ENCODE results near the gene SP6. TPM values are rescaled to one million over a fixed set of nuclear protein-coding genes. Genes with fewer than 3 reads are reported as not detected.

The SP6 gene
- total RNA-seq, 4 donors from 2014 or later, result 0.30 to 1.3 (median 0.71) TPM

DNA sequence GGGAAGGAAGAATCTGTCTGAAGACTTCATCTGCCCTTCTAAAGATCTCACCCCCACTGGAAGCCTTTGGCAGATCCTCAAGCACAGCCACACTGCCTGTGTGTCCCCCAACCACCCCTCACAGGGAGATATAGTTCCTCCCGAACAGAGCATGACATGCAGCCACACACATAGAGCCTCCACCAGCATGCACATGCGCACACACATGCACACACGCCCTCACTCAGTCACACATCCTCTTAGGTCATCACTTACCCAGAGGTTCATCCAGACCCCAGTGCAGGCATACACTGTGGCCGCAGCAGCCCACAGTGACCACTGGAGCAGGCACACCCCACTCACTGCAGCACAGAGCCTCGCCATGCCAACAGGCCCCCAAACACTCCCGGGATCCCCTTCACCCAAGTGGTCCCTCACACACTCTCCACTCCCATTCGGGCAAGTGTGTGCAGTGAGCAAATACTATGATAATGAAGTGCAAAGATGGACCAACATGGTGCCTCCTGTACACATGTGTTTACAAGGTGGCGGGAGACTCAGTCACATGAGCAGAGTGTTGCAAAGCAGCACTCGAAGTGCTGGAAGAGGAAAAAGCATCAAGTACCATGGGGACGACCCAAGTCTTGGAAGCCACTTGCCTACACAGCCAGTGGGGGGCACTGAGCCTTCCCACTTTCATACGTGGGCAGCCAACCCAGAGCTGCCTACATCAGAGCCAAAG is 17.0 kb upstream of the SP6 start:
- no peaks in the 10 kb centered on the region for H3K9me3 ChIP-seq
- no peak for DNase-seq (ENCODE audit: low spot score in 2 of 2)
- 86 to 87% methylated on average over 11 of the region's 11 CpGs for WGBS, 2 donors
- no peak overlapping the region for H3K4me3 ChIP-seq
- peaks cover 0 to 10% (median 3%) of the 10 kb centered on the region in 4 donors for H3K4me1 ChIP-seq
- no peaks in the 10 kb centered on the region for H3K36me3 ChIP-seq
- TF ChIP-seq, protein P1, sequence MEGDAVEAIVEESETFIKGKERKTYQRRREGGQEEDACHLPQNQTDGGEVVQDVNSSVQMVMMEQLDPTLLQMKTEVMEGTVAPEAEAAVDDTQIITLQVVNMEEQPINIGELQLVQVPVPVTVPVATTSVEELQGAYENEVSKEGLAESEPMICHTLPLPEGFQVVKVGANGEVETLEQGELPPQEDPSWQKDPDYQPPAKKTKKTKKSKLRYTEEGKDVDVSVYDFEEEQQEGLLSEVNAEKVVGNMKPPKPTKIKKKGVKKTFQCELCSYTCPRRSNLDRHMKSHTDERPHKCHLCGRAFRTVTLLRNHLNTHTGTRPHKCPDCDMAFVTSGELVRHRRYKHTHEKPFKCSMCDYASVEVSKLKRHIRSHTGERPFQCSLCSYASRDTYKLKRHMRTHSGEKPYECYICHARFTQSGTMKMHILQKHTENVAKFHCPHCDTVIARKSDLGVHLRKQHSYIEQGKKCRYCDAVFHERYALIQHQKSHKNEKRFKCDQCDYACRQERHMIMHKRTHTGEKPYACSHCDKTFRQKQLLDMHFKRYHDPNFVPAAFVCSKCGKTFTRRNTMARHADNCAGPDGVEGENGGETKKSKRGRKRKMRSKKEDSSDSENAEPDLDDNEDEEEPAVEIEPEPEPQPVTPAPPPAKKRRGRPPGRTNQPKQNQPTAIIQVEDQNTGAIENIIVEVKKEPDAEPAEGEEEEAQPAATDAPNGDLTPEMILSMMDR (IDR thresholded peaks at IDR 0.05), result no peak
- peaks cover 0 to 65% of the 10 kb centered on the region in 2 donors for H3K27me3 ChIP-seq
- H3K27ac ChIP-seq, result no peak overlapping the region

DNA sequence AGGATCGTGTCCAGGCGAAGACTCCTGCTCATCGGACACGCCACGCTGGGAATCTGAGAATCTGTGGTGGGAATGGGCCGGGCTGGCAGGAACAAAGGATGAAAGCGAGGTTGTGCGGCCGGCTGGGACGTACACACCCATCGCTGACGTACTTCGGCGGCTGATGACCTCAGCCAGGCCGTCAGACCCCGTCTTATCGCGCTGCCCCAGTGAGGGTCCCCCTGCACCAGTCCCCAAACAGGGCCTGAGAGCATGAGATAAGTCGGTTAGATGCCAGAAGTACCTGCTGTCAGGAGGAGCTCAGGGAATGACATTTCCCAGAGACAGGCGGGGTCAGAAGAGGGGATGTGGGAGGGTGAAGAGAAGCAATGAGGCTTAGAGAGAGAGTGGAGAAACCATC is 16.0 kb upstream of the SP6 start:
- 54 to 62% methylated on average over 20 of the region's 20 CpGs for WGBS, 2 donors
- DNase-seq (ENCODE audit: low spot score in 2 of 2), result no peak
- no peaks in the 10 kb centered on the region for H3K36me3 ChIP-seq
- H3K27ac ChIP-seq, result no peak overlapping the region
- peaks cover 0 to under 1% (median 0%) of the 10 kb centered on the region in 4 donors for H3K4me1 ChIP-seq
- H3K9me3 ChIP-seq, result no peaks in the 10 kb centered on the region
- H3K27me3 ChIP-seq, result peaks cover 0 to 55% of the 10 kb centered on the region in 2 donors
- no peak for TF ChIP-seq POLR2A (IDR thresholded peaks at IDR 0.05)
- TF ChIP-seq, protein P1 (IDR thresholded peaks at IDR 0.05), result no peak
- TF ChIP-seq EP300 (IDR thresholded peaks at IDR 0.05), result no peak
- H3K4me3 ChIP-seq, result no peak overlapping the region

DNA sequence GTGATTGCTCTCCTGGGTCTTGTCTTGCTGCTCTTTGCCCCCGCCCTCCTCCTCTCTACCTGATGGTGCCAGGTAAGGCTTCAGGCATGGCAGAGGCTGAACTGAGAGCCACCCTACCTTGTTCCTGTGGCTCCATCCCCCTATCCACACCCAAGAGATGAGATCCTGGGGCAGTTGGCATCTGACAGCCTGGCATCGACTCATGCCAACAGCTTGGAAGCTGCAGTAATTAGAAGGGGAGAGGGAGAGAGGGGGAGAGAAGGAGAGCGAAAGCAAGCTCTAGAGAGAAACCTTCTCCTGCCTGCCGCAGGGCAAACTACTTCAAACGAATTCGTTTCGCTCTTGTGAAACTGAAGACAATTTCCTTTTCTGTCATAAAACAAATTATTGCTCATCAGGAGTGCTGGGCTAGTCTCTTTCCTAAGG is 13.8 kb upstream of the SP6 start:
- Histone ChIP-seq H3K36me3 (no peaks in the 10 kb centered on the region), H3K9me3 (no peaks in the 10 kb centered on the region), H3K27ac (no peak overlapping the region), H3K27me3 (peaks cover 0 to 46% of the 10 kb centered on the region in 2 donors), H3K4me3 (no peak overlapping the region), H3K4me1 (no peaks in the 10 kb centered on the region)
- TF ChIP-seq POLR2A (IDR thresholded peaks at IDR 0.05) (no peak), EP300 (IDR thresholded peaks at IDR 0.05) (no peak)
- TF ChIP-seq, protein P1 (IDR thresholded peaks at IDR 0.05), result no peak
- 24 to 30% methylated on average over 7 of the region's 7 CpGs for WGBS, 2 donors
- no peak for DNase-seq (ENCODE audit: low spot score in 2 of 2)

DNA sequence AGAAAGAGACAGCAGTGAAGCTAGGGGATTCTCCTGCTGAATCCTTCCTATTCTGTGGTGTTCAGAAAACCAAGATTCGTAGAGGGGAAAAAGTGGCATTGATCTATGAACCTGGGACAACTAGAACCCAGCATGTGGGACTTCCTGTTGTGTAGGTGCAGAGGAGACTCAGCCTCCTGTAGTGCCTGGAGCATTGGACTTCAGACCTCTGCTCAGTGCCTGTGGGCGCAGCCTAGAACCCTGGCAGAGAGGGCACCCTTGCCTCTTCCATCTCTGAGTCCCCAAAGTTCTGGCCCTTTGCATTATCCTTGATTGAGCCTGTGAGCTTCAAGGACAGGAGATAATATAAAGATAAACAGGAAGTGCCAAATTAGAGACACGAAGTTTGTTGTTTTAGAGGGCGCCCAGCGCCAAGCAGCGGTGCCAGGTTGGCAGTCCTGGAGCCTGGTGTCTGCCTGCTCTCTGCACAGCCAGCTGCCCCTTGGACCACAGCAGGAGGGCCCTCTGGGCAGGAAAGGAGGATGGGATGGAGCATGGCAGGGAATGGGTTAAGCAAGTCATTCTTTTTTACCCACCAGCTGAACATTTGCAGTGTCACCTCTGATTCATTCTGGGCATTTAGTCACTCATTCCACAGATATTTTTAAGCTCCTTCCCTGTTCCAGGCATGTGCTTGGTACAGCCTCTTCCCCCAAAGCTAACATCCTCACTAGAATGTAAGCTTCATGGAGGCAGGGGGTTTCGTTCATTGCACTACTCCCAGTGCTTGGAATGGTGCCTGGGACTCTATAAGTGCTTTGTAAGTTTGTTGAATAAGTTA is 11.9 kb upstream of the SP6 start:
- TF ChIP-seq, protein P1 (IDR thresholded peaks at IDR 0.05), result no peak
- TF ChIP-seq POLR2A (IDR thresholded peaks at IDR 0.05), result no peak
- TF ChIP-seq EP300 (IDR thresholded peaks at IDR 0.05), result no peak
- Histone ChIP-seq H3K4me3 (no peak overlapping the region), H3K27me3 (peaks cover 0 to 56% of the 10 kb centered on the region in 2 donors), H3K36me3 (no peaks in the 10 kb centered on the region), H3K9me3 (no peaks in the 10 kb centered on the region), H3K27ac (no peak overlapping the region), H3K4me1 (no peaks in the 10 kb centered on the region)
- DNase-seq (ENCODE audit: low spot score in 2 of 2), result no peak
- WGBS, 2 donors, result 72 to 79% methylated on average over 7 of the region's 7 CpGs

DNA sequence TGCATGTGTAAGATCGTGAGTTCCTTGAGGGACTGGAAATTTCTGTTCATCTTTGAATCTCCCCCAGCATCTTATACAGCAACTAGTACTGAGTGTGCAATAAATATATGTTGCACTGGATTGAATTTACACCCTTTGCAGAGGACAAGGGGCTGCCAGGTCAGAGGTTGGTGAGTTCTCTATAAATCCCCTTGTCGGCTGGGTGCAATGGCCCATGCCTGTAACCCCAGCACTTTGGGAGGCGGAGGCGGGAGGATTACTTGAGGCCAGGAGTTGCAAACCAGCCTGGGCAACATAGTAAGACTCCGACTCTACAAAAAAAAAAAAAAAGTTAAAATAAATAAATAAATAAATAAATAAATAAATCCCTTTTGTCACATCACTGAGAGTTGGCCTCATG is 9.4 kb upstream of the SP6 start:
- TF ChIP-seq EP300 (IDR thresholded peaks at IDR 0.05) (no peak), POLR2A (IDR thresholded peaks at IDR 0.05) (no peak)
- TF ChIP-seq, protein P1 (IDR thresholded peaks at IDR 0.05), result no peak

More for the DNA sequence above, 9.4 kb upstream of the SP6 start:
- H3K4me3 ChIP-seq, result no peak overlapping the region
- WGBS, 2 donors, result 60 to 70% methylated on average over 5 of the region's 5 CpGs
- H3K27me3 ChIP-seq, result peaks cover 0 to 59% of the 10 kb centered on the region in 2 donors
- H3K27ac ChIP-seq, result no peak overlapping the region
- no peaks in the 10 kb centered on the region for H3K4me1 ChIP-seq
- no peaks in the 10 kb centered on the region for H3K36me3 ChIP-seq
- H3K9me3 ChIP-seq, result no peaks in the 10 kb centered on the region
- DNase-seq (ENCODE audit: low spot score in 2 of 2), result no peak
